Suprapubic skin (tissue), 3 donors: Measurements from ENCODE around the gene RAB40C.

Experiments used
- POLR2A ChIP-seq, 2 donors: fragments of 450-650 bp; IDR thresholded peaks; one replicate each; pipeline ENCODE4 v1.6.1; 2017; ENCODE audit warnings: antibody characterized with exemption in 2 of 2, mild to moderate bottlenecking in 2 of 2, moderate library complexity in 2 of 2
- TF ChIP-seq, protein P1 (sequence below), 2 donors: fragments of 200-600 bp in 1 of 2; fragments of 450-650 bp in 1 of 2; sonication (generic) in 1 of 2; IDR thresholded peaks; one replicate each; pipeline ENCODE4 v1.5.1; 2016 to 2019; ENCODE audit warnings: antibody characterized with exemption in 2 of 2, mild to moderate bottlenecking in 1 of 2, moderate library complexity in 1 of 2

DNA sequence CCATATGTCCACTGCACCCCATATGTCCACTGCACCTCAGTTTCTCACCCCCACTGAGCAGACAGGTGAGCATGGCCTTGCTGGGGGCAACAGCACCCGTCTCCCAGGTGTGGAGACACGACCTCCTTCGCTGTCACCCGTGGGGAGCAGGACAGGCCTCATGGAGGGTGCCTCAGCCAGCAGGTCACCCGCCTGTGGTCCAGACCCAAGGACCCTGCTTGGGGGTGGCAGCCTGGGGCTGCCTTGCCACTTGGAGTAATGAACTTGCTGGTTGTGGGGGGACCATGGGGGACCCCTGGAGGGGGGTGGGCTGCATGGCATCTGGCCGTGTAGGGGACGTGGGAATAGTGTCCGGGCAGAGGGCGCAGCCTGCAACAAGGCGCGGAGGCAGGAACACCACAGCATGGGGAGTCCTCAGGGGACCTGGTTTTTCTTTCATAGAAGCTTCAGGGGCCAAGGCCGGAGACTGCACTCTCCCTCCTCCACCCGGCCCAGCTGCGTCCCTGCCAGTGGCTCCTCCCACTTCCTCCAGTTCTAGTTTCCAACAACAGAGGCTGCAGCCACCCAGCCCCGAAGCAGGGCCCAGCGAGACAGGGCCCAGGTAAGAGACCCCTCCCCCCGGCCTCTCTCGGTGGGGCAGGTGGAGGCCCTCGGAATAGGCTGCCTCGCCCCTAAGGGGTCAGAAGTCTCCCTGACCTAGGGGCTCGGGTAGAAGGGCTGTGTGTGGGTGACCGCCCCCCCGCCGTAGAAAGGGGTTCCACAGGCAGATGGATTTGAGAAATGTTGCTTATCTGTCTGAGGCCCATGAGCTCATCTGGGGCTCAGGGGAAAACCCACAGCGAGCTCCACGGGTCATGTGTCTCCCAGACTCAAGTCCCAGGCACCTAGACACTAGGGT, 23.1 kb upstream of the RAB40C start, which contains the start of gene NHLRC4:
- TF ChIP-seq, protein P1, sequence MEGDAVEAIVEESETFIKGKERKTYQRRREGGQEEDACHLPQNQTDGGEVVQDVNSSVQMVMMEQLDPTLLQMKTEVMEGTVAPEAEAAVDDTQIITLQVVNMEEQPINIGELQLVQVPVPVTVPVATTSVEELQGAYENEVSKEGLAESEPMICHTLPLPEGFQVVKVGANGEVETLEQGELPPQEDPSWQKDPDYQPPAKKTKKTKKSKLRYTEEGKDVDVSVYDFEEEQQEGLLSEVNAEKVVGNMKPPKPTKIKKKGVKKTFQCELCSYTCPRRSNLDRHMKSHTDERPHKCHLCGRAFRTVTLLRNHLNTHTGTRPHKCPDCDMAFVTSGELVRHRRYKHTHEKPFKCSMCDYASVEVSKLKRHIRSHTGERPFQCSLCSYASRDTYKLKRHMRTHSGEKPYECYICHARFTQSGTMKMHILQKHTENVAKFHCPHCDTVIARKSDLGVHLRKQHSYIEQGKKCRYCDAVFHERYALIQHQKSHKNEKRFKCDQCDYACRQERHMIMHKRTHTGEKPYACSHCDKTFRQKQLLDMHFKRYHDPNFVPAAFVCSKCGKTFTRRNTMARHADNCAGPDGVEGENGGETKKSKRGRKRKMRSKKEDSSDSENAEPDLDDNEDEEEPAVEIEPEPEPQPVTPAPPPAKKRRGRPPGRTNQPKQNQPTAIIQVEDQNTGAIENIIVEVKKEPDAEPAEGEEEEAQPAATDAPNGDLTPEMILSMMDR (IDR thresholded peaks at IDR 0.05), result no peak
- TF ChIP-seq POLR2A (IDR thresholded peaks at IDR 0.05), result no peak
